NT2/D1 (cell line): ENCODE results near the gene PCSK4.

ENCODE experiments used
- YY1 ChIP-seq: IDR thresholded peaks from 2 replicates; pipeline ENCODE4 v1.6.1; 2011; ENCODE audit not compliant: insufficient read length, insufficient read depth
- ZNF274 ChIP-seq: IDR thresholded peaks from 2 replicates; pipeline ENCODE4 v1.6.1; 2011; ENCODE audit warnings: mild to moderate bottlenecking, low read depth, low read length

GRCh38 chr19:1488282-1488601 is 1.9 kb downstream of the PCSK4 start:
- TF ChIP-seq ZNF274 (no peak), YY1 (no peak)
